ENCODE data around the gene ANKRD24.
"Not testable (repeated sequence)": the region's sequence is repeated elsewhere in the genome, so short reads cannot be mapped to it uniquely, and the experiment has no call there.

The ANKRD24 gene

DNA sequence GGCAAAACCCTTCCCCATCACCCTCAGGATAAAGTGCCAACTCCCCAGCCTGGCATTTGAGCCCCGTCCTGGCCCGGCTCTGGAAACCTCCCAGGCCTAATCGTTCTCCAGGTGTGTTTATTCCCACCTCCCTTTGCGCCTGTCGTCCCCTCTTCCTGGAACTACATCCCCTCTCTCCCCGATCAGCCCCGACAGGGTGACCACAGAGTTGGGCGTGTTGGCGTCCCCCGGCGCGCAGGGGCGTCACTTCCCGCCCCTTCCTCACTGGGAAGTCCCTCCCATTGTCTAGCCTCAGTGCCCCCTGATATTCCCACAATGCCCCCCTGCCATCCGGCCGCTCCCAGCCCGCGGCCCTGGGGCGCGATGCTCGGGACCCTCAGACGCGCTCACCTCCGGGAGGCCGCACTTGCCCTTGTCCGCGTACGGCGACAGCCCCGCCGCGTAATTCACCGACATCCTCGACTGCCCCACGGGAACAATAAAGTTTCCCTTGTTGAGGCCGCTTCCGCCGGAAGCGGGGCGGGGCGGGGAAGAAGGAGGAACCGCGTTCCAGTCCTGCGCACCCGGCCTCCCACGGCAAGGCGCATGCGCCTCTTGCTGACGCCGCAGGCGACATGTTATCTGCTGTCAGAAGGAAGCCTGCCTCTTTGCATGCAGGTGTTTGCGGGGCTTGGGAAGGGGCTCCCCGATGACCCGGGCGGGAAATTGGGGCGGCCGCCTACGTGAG is at the start of gene ANKRD24, which contains the start of gene SIRT6:
Gene ANKRD24 (plus strand): TSS at position 606 of the 727 bp plus-strand sequence. CDS start 3,737 bp downstream, outside the sequence.
Gene SIRT6 (minus strand): TSS at position 480 of the 727 bp plus-strand sequence. CDS start 24 bp downstream, at position 456.
- H3K27ac ChIP-seq: peak within 1 kb of the TSS; percentile 67
- no peak for TF ChIP-seq ZFX (IDR thresholded peaks at IDR 0.05; ENCODE audit: borderline replicate concordance)
- TF ChIP-seq, protein P1, sequence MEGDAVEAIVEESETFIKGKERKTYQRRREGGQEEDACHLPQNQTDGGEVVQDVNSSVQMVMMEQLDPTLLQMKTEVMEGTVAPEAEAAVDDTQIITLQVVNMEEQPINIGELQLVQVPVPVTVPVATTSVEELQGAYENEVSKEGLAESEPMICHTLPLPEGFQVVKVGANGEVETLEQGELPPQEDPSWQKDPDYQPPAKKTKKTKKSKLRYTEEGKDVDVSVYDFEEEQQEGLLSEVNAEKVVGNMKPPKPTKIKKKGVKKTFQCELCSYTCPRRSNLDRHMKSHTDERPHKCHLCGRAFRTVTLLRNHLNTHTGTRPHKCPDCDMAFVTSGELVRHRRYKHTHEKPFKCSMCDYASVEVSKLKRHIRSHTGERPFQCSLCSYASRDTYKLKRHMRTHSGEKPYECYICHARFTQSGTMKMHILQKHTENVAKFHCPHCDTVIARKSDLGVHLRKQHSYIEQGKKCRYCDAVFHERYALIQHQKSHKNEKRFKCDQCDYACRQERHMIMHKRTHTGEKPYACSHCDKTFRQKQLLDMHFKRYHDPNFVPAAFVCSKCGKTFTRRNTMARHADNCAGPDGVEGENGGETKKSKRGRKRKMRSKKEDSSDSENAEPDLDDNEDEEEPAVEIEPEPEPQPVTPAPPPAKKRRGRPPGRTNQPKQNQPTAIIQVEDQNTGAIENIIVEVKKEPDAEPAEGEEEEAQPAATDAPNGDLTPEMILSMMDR (IDR thresholded peaks at IDR 0.05): no peak

DNA sequence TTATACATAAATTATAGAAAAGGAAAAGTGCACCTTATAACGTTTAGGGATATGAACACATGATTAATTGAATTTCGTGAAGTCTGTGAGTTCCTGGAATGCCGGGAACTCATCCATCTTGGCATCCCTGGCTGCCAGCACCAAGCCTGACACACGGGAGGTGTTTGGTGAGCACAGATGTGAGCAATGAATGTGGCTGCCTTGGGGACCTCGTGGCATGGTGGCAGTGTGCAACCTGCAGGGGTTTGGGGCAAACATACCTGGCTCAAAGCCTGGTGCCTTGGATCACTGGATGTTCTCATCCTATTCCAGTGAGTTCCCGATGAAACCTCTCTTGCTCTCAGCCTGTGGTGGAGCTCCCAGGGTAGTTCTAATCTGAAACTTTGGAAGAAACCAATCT is 48.1 kb upstream of the ANKRD24 start:
- H3K27ac ChIP-seq: no peak overlapping the region
- TF ChIP-seq, protein P1 (IDR thresholded peaks at IDR 0.05): no peak
- TF ChIP-seq ZFX (IDR thresholded peaks at IDR 0.05; ENCODE audit: borderline replicate concordance): no peak

DNA sequence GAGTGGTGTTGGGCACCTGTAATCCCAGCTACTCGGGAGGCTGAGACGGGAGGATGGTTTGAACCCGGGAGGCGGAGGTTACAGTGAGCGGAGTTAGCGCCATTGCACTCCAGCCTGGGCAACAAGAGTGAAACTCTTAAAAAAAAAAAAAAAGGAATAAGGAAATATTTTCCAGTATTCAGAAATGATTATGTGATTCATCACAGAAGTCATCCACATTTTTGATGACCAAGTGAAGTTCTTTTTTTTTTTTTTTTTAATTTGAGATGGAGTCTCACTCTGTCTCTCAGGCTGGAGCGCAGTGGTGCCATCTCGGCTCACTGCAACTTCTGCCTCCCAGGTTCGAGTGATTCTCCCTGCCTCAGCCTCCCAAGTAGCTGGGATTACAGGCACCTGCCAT is 47.1 kb upstream of the ANKRD24 start:
- not testable (repeated sequence) for H3K27ac ChIP-seq

DNA sequence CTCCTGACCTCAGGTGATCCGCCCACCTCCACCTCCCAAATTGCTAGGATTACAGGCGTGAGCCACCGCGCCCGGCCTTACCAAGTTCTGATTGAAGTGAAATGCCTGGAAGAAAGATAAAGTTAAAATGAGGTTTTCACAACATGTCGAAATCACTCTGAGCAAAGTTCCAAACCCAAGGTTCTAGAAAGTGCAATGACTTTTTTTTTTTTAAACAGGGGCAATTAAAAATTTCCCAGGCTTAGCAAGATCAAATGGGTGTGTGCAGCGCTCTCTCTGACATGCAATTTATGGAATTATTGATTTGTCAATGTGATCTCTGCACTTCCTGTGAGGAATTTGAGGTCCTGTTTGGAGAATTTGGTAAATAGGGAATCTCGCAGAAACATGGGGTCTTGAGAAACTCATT is 45.8 kb upstream of the ANKRD24 start:
- TF ChIP-seq ZFX (IDR thresholded peaks at IDR 0.05; ENCODE audit: borderline replicate concordance): no peak
- no peak overlapping the region for H3K27ac ChIP-seq

DNA sequence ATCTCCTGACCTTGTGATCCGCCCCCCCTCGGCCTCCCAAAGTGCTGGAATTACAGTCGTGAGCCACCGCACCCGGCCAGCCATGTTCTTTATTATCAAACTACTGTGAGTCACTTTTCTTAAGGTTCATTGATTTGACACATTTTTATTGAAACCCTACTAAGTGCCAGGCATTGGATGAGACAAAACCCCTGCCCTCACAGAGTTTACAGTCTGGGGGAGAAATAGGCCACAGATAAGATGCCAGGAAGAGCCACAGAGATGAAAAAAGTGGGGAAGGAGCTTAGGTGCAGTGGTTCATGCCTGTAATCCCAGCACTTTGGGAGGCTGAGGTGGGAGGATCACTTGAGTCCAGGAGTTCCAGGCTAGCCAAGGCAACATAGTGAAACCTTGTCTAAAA is 44.0 kb upstream of the ANKRD24 start:
- TF ChIP-seq, protein P1 (IDR thresholded peaks at IDR 0.05): no peak
- no peak for TF ChIP-seq ZFX (IDR thresholded peaks at IDR 0.05; ENCODE audit: borderline replicate concordance)
- no peak overlapping the region for H3K27ac ChIP-seq

DNA sequence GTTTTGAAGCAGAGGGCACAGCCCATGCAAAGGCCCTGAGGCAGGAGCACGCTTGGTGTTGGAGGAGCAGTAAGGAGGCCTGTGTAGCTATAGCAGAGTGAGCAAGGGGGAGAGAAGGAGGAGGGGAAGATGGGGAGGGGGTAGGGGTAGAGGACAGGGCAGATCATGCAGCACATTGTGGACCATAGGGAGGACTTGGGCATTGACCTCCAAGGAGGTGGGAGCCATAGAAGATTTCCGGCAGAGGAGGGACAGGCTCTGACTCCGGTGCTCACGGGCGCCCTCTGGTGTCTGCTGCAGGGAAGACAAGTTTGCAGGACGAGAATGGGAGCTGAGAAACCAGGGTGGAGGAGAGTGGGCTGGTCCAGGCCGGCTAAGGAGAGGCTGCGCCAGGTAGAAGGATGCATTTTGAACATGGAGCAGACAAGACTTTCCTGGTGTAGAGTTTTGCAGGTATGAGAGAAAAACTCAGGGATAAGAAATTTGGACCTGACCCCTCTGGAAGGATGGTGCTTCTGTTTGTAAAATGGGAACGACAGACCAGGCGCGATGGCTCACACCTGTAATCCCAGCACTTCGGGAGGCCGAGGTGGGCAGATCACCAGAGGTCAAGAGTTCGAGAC is 42.8 kb upstream of the ANKRD24 start:
- no peak for TF ChIP-seq ZFX (IDR thresholded peaks at IDR 0.05; ENCODE audit: borderline replicate concordance)
- TF ChIP-seq, protein P1 (IDR thresholded peaks at IDR 0.05): peak; percentile 85
- no peak overlapping the region for H3K27ac ChIP-seq

DNA sequence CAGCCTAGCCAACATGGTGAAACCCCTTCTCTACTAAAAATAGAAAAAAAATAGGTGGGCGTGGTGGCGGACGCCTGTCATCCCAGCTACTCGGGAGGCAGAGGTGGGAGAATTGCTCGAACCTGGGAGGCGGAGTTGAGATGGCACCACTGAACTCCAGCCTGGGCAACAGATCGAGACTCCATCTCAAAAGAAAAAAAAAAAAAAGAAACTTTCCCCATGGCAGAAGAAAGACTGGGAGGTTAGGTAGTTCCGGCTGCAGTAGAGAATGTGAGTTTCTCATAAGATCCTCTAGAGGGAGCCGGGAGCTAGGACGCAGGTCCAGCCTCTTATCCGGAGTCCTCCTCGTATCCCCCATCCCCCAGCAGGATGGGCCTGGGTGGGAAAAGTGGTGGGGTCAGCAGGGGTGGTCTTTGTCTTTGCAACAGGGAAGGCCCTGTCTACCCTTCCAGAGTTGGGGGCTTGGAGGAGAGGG is 42.2 kb upstream of the ANKRD24 start:
- H3K27ac ChIP-seq: no peak overlapping the region
- no peak for TF ChIP-seq ZFX (IDR thresholded peaks at IDR 0.05; ENCODE audit: borderline replicate concordance)
- TF ChIP-seq, protein P1 (IDR thresholded peaks at IDR 0.05): peak; percentile 72

DNA sequence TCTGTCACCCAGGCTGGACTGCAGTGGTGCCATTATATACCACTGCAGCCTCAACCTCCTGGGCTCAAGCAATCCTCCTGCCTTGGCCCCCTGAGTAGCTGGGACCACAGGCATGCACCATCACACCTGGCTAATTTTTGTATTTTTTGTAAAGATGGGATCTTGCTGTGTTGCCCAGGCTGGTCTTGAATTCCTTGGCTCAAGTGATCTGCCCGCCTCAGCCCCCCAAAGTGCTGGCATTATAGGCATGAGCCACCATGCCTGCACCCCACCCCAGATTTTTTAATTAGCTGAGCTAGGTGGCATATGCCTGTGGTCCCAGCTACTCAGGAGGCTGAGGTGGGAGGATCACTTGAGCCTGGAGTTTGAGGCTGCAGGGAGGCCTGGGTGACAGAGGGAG is 39.6 kb upstream of the ANKRD24 start:
- not testable (repeated sequence) for H3K27ac ChIP-seq

All from 22Rv1 (cell line).